GM18526 (cell line): ENCODE measurements around the gene MGARP.

ENCODE experiments used
- POLR2A ChIP-seq: IDR thresholded peaks from 3 replicates; pipeline ENCODE4 v1.6.1; 2011; ENCODE audit not compliant: insufficient read length; ENCODE audit errors: extremely low read depth

The MGARP gene

GRCh38 chr4:139265654-139266053 is 14.4 kb downstream of the MGARP start:
- no peak for TF ChIP-seq POLR2A

- TF ChIP-seq POLR2A: no peak
Observed at GRCh38 chr4:139256349-139256748, 23.7 kb downstream of the MGARP start.

GRCh38 chr4:139253713-139254112 is 26.3 kb downstream of the MGARP start:
- no peak for TF ChIP-seq POLR2A

- TF ChIP-seq POLR2A: no peak
Observed at GRCh38 chr4:139253046-139253445, 27.0 kb downstream of the MGARP start.

- TF ChIP-seq POLR2A: no peak
Observed at GRCh38 chr4:139247700-139248238, 32.3 kb downstream of the MGARP start.

GRCh38 chr4:139247241-139247640 is 32.8 kb downstream of the MGARP start:
- TF ChIP-seq POLR2A: no peak

- no peak for TF ChIP-seq POLR2A
Observed at GRCh38 chr4:139246166-139246565, 33.9 kb downstream of the MGARP start.

GRCh38 chr4:139245590-139245989 is 34.4 kb downstream of the MGARP start:
- TF ChIP-seq POLR2A: no peak

GRCh38 chr4:139243448-139244365 is 36.3 kb downstream of the MGARP start:
- no peak for TF ChIP-seq POLR2A

- no peak for TF ChIP-seq POLR2A
Observed at GRCh38 chr4:139242511-139243051, 37.4 kb downstream of the MGARP start.

- no peak for TF ChIP-seq POLR2A
Observed at GRCh38 chr4:139241784-139242151, 38.3 kb downstream of the MGARP start.

- no peak for TF ChIP-seq POLR2A
Observed at GRCh38 chr4:139241086-139241783, 38.8 kb downstream of the MGARP start.

GRCh38 chr4:139239127-139239772 is 40.8 kb downstream of the MGARP start:
- TF ChIP-seq POLR2A: no peak

GRCh38 chr4:139234253-139234652 is 45.8 kb downstream of the MGARP start:
- TF ChIP-seq POLR2A: no peak

GRCh38 chr4:139229534-139230039 is 50.4 kb downstream of the MGARP start:
- TF ChIP-seq POLR2A: no peak
